Activated naive CD4-positive, alpha-beta T cell treated with anti-CD3 and anti-CD28 coated beads for 36 hours (primary cell): Measurements from ENCODE around the gene TGM3. TPM values are rescaled to one million over a fixed set of nuclear protein-coding genes. Genes with fewer than 3 reads are reported as not detected.

ENCODE experiments used
- CTCF ChIA-PET: fragments of 350-600 bp; sonication (Branson Sonifier 250); formaldehyde crosslinking; loops from one replicate; lab custom pipeline; 2021; ENCODE audit warnings: antibody characterized with exemption; lab: Charles Lee
- DNase-seq: peaks from one replicate; pipeline ENCODE4 v3.0.0-alpha.2; 2020
- H3K27ac Mint-ChIP-seq: one replicate; pipeline ENCODE4 v1.8.0; 2021; ENCODE audit warnings: mild to moderate bottlenecking, mixed read lengths
- H3K27me3 Mint-ChIP-seq: one replicate; pipeline ENCODE4 v1.8.0; 2021; ENCODE audit warnings: low read depth, mixed read lengths
- H3K36me3 Mint-ChIP-seq: one replicate; pipeline ENCODE4 v1.8.0; 2021; ENCODE audit warnings: low read depth, mixed read lengths
- H3K4me1 Mint-ChIP-seq: one replicate; pipeline ENCODE4 v1.8.0; 2021; ENCODE audit warnings: low read depth, mixed read lengths
- H3K4me3 Mint-ChIP-seq: one replicate; pipeline ENCODE4 v1.8.0; 2021; ENCODE audit warnings: mild to moderate bottlenecking, moderate library complexity, mixed read lengths
- H3K9me3 Mint-ChIP-seq: one replicate; pipeline ENCODE4 v1.8.0; 2021; ENCODE audit warnings: mixed read lengths
- intact Hi-C: fragments of 100-400 bp; cut with micrococcal nuclease; formaldehyde crosslinking; loops from one replicate; pipeline ENCODE4 v1.15.1; 2023
- total RNA-seq, 2 experiments: library from RNA; stranded (reverse); gene quantifications; one replicate each; pipeline ENCODE4 v1.2.3, GENCODE V29; 2021

The TGM3 gene, protein sequence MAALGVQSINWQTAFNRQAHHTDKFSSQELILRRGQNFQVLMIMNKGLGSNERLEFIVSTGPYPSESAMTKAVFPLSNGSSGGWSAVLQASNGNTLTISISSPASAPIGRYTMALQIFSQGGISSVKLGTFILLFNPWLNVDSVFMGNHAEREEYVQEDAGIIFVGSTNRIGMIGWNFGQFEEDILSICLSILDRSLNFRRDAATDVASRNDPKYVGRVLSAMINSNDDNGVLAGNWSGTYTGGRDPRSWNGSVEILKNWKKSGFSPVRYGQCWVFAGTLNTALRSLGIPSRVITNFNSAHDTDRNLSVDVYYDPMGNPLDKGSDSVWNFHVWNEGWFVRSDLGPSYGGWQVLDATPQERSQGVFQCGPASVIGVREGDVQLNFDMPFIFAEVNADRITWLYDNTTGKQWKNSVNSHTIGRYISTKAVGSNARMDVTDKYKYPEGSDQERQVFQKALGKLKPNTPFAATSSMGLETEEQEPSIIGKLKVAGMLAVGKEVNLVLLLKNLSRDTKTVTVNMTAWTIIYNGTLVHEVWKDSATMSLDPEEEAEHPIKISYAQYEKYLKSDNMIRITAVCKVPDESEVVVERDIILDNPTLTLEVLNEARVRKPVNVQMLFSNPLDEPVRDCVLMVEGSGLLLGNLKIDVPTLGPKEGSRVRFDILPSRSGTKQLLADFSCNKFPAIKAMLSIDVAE
- not detected for total RNA-seq

- H3K9me3 Mint-ChIP-seq: no peaks in the 10 kb centered on the region
- peaks cover 3% of the 10 kb centered on the region for H3K4me1 Mint-ChIP-seq
- no peaks in the 10 kb centered on the region for H3K36me3 Mint-ChIP-seq
- no peaks in the 10 kb centered on the region for H3K27me3 Mint-ChIP-seq
- no peak within 1 kb of the TSS for H3K27ac Mint-ChIP-seq
- CTCF ChIA-PET: interaction anchor here (0.6 kb wide), 1 partner anchor 8 kb away, joined by 3 read pairs; no protein-coding TSS in a partner anchor
- H3K4me3 Mint-ChIP-seq: no peak within 1 kb of the TSS
- DNase-seq: no peak
- intact Hi-C loops: no loop called here
These were observed at the start of gene TGM3 for GRCh38 chr20:2295886-2296515. Gene TGM3 (plus strand): TSS chr20:2296001. CDS start chr20:2296064, 63 bp downstream.

DNA sequence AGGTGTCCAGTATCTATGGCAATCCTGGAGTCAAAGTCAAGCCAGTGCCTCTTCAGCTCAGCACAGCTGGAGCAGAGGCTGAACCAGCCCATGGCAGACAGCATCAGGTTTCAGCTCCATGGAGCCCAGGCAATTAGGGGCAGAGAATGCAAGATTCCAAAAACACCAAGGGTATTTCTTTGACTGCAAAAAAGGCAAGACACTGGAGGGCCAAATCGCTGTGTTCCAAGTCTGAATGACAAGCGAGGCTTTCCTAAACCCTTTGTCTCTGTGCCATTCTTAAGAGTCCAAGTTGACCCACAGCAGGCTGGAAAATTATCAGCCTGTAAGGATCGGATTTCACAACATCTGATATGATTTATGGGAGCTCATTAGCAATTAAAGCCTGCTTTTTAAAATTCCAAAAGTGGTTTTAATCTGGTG, 49.7 kb upstream of the TGM3 start:
- Mint-ChIP-seq H3K36me3 (no peaks in the 10 kb centered on the region), H3K4me1 (no peaks in the 10 kb centered on the region), H3K27ac (no peak overlapping the region), H3K9me3 (no peaks in the 10 kb centered on the region), H3K27me3 (peaks cover 10% of the 10 kb centered on the region), H3K4me3 (no peak overlapping the region)
- intact Hi-C loops: no loop called here
- CTCF ChIA-PET: no interaction called here
- no peak for DNase-seq

- no peak for DNase-seq
- no peaks in the 10 kb centered on the region for H3K4me1 Mint-ChIP-seq
- CTCF ChIA-PET: no interaction called here
- no peaks in the 10 kb centered on the region for H3K9me3 Mint-ChIP-seq
- intact Hi-C loops: no loop called here
- H3K27me3 Mint-ChIP-seq: peaks cover 15% of the 10 kb centered on the region
- no peak overlapping the region for H3K4me3 Mint-ChIP-seq
- H3K36me3 Mint-ChIP-seq: no peaks in the 10 kb centered on the region
- H3K27ac Mint-ChIP-seq: no peak overlapping the region
These were observed 47.0 kb upstream of the TGM3 start for GRCh38 chr20:2248837-2249236.

GRCh38 chr20:2249935-2250334, 45.9 kb upstream of the TGM3 start:
- H3K4me1 Mint-ChIP-seq: no peaks in the 10 kb centered on the region
- no peaks in the 10 kb centered on the region for H3K9me3 Mint-ChIP-seq
- no peak overlapping the region for H3K4me3 Mint-ChIP-seq
- H3K27ac Mint-ChIP-seq: no peak overlapping the region
- peaks cover 18% of the 10 kb centered on the region for H3K27me3 Mint-ChIP-seq
- no peak for DNase-seq
- intact Hi-C loops: no loop called here
- H3K36me3 Mint-ChIP-seq: no peaks in the 10 kb centered on the region
- CTCF ChIA-PET: no interaction called here

- Mint-ChIP-seq H3K9me3 (no peaks in the 10 kb centered on the region), H3K27ac (no peak overlapping the region), H3K36me3 (no peaks in the 10 kb centered on the region), H3K27me3 (peaks cover 17% of the 10 kb centered on the region), H3K4me1 (no peaks in the 10 kb centered on the region), H3K4me3 (no peak overlapping the region)
- intact Hi-C loops: no loop called here
- CTCF ChIA-PET: no interaction called here
- DNase-seq: no peak
These were observed 43.3 kb upstream of the TGM3 start for GRCh38 chr20:2252419-2252997.

- Mint-ChIP-seq H3K36me3 (no peaks in the 10 kb centered on the region), H3K4me1 (no peaks in the 10 kb centered on the region), H3K27me3 (peaks cover 15% of the 10 kb centered on the region), H3K9me3 (no peaks in the 10 kb centered on the region), H3K4me3 (no peak overlapping the region), H3K27ac (no peak overlapping the region)
- no peak for DNase-seq
- intact Hi-C loops: no loop called here
- CTCF ChIA-PET: no interaction called here
These were observed 42.5 kb upstream of the TGM3 start for GRCh38 chr20:2253256-2253655.

GRCh38 chr20:2254333-2254732, 41.5 kb upstream of the TGM3 start:
- H3K4me1 Mint-ChIP-seq: no peaks in the 10 kb centered on the region
- intact Hi-C loops: no loop called here
- no peaks in the 10 kb centered on the region for H3K36me3 Mint-ChIP-seq
- H3K27ac Mint-ChIP-seq: no peak overlapping the region
- H3K9me3 Mint-ChIP-seq: no peaks in the 10 kb centered on the region
- H3K27me3 Mint-ChIP-seq: peaks cover 15% of the 10 kb centered on the region
- no peak for DNase-seq
- CTCF ChIA-PET: no interaction called here
- H3K4me3 Mint-ChIP-seq: no peak overlapping the region

DNA sequence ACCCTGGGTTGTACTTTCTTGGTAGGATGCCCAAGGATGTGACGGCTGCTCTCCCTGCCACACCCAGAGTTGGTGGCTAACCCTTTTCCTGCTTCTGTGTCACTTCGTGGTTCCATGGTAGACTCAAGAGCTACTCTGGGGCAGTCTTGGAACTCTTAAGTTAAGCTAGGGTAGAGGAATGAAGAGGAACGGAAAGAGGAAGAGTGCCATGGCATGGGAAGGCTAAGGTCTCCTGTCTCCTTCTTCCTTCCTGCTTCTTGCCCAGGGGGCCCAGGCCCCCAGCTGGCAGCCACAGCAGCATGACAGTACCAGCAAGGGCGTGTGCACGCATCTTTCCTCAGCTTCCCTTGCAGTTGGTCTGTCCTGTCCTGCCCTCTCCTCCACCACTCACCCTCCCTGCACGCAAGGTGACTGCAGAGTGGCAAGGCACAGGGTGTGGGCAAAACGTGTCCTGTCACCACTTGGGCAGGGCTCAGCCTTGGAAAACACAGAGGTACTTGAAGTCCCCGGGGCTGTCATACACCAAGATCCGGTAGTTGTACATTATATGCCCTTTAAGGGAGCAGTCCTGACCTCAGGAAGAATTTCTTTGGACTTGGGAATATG, 39.8 kb upstream of the TGM3 start:
- no peak for DNase-seq
- Mint-ChIP-seq H3K27ac (no peak overlapping the region), H3K9me3 (no peaks in the 10 kb centered on the region), H3K36me3 (no peaks in the 10 kb centered on the region), H3K4me3 (no peak overlapping the region), H3K27me3 (peaks cover 12% of the 10 kb centered on the region), H3K4me1 (no peaks in the 10 kb centered on the region)
- intact Hi-C loops: no loop called here
- CTCF ChIA-PET: interaction anchor here (0.6 kb wide), 1 partner anchor 97 kb away, joined by 3 read pairs; no protein-coding TSS in a partner anchor

DNA sequence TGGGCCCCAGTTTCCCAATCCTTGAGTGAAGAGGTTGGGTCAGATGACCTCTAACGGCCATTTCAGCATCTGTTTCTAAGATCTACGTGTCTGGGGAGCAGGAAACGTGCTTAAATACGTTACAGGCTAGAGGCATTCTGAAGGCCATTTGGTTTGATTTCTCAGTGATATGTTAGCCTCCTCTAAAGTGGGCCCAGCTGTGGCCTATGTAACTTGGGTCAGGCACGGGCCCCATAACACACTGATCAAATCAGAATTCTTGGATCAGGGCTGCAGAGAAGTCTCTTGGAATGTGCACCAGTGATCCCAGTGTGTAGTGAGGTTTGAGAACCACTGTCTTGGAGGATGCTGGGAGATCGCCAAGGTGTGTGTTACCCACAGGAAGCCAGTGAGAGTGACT, 36.1 kb upstream of the TGM3 start:
- H3K4me1 Mint-ChIP-seq: no peaks in the 10 kb centered on the region

GRCh38 chr20:2260250-2260649, 35.6 kb upstream of the TGM3 start:
- no peak for DNase-seq
- H3K9me3 Mint-ChIP-seq: no peaks in the 10 kb centered on the region
- no peaks in the 10 kb centered on the region for H3K4me1 Mint-ChIP-seq
- no peak overlapping the region for H3K27ac Mint-ChIP-seq
- CTCF ChIA-PET: no interaction called here
- intact Hi-C loops: no loop called here
- H3K36me3 Mint-ChIP-seq: no peaks in the 10 kb centered on the region
- no peak overlapping the region for H3K4me3 Mint-ChIP-seq
- peaks cover 4% of the 10 kb centered on the region for H3K27me3 Mint-ChIP-seq

More for the DNA sequence above, 36.1 kb upstream of the TGM3 start:
- H3K9me3 Mint-ChIP-seq: no peaks in the 10 kb centered on the region
- CTCF ChIA-PET: no interaction called here
- no peak overlapping the region for H3K27ac Mint-ChIP-seq
- no peak overlapping the region for H3K4me3 Mint-ChIP-seq
- peaks cover 4% of the 10 kb centered on the region for H3K27me3 Mint-ChIP-seq
- no peaks in the 10 kb centered on the region for H3K36me3 Mint-ChIP-seq
- intact Hi-C loops: no loop called here
- no peak for DNase-seq

GRCh38 chr20:2261046-2261485, 34.7 kb upstream of the TGM3 start:
- no peaks in the 10 kb centered on the region for H3K4me1 Mint-ChIP-seq
- H3K9me3 Mint-ChIP-seq: no peaks in the 10 kb centered on the region
- DNase-seq: no peak
- H3K36me3 Mint-ChIP-seq: no peaks in the 10 kb centered on the region
- CTCF ChIA-PET: no interaction called here
- H3K27me3 Mint-ChIP-seq: peaks cover 4% of the 10 kb centered on the region
- no peak overlapping the region for H3K27ac Mint-ChIP-seq
- intact Hi-C loops: no loop called here
- no peak overlapping the region for H3K4me3 Mint-ChIP-seq

DNA sequence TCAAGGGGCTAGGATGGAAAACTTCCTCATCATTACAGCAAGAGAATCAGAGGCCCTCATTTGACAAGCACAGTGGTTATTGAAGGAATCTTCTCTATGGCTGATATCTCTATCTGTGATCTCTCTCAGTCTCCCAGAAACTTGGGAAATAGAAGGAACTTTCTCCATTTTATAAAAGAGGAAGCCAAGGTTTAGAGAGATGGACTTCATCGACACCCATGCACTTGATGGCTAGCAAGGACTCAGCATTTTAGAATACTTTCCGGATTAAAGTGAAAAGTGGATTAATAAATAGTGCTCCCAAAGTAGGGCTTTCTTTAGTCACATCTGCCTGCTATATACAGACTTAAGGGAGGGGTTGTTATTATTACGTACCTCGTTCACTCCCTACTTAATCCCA, 34.2 kb upstream of the TGM3 start:
- Mint-ChIP-seq H3K27ac (no peak overlapping the region), H3K36me3 (no peaks in the 10 kb centered on the region), H3K9me3 (no peaks in the 10 kb centered on the region), H3K4me1 (no peaks in the 10 kb centered on the region), H3K27me3 (peaks cover 7% of the 10 kb centered on the region), H3K4me3 (no peak overlapping the region)
- CTCF ChIA-PET: no interaction called here
- intact Hi-C loops: no loop called here
- DNase-seq: no peak
